NCI-H1105 treated with DMSO at 0.1 percent for 48 hours (cell line): ENCODE measurements around the gene PCDHA5.

Experiments used
- DNase-seq: peaks from one replicate; lab custom pipeline; 2025; lab: John Stamatoyannopoulos, UW

Gene PCDHA5

DNA sequence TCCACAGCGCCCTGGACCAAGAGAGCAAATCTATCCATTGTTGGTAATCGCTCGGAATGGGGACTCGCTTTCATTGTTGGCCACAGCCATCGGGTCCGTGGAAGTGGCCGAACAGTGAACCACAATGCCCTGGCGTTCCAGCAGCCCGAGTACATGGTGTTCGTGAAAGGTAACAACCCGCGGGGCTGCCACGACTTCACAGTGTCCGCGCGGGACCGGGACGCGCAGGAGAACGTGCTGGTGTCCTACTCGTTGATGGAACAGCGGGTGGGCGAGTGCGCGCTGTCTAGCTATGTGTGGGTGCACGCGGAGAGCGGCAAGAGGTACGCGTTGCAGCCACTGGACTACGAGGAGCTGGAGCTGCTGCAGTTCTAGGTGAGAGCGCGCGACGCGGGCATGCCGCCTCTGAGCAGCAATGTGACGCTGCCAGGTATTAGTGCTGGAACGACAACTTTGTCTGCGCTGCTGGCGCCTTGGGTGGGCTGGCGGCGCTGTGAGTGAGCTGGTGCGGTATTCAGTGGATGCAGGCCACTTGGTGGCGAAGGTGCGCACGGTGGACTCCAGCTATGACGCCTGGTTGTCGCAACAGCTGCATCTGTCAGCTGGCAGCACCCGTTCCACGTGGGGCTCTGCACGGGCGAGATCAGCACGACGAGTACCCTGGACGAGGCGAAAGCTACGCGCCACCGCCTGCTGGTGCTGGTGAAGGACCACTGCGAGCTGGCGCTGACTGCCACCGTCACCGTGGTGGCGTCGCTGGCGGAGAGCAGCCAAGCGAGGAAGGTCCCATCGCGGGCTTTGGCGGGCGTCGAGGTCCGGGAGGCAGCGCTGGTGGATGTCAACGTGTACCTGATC, 41.3 kb downstream of the PCDHA5 start:
- DNase-seq, result no peak

DNA sequence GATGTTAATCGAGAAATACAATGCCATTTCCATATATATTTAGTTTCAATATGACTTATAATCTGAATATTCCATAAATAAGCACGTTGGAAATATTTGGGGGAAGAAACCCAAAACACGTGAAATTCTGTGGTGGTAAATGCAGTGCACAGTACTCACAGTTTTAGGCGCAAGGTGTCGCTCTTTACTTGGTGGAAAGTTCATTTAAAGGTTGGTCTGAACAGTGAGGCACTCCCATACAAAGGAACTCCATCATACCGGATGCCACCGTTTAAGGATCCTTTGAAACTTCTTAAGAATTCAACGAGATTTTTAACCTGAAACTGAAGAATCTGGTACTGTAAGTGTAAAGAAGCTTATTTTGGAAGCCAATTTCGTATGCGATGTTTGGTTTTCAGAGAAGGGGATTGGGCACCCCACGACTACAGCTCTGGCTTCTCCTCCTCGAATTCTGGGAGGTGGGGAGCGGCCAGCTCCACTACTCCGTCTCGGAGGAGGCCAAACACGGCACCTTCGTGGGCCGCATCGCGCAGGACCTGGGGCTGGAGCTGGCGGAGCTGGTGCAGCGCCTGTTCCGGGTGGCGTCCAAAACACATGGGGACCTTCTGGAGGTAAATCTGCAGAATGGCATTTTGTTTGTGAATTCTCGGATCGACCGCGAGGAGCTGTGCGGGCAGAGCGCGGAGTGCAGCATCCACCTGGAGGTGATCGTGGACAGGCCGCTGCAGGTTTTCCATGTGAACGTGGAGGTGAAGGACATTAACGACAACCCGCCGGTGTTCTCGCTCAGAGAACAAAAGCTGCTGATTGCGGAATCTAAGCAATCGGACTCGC, 47.5 kb downstream of the PCDHA5 start, which contains the start of gene PCDHA11:
PCDHA11 (plus strand) TSS at position 237 of the 834 bp plus-strand sequence; CDS start at position 384, 147 bp downstream.
- no peak for DNase-seq

DNA sequence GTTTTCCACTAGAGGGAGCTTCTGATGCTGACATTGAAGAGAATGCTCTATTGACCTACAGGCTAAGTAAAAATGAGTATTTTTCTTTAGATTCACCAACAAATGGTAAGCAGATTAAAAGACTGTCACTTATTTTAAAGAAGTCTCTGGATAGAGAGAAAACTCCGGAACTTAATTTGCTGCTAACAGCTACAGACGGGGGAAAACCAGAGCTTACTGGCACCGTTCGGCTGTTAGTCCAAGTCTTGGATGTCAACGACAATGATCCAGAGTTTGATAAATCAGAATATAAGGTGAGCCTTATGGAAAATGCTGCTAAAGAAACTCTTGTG, 48.1 kb downstream of the PCDHA5 start:
- DNase-seq, result no peak

DNA sequence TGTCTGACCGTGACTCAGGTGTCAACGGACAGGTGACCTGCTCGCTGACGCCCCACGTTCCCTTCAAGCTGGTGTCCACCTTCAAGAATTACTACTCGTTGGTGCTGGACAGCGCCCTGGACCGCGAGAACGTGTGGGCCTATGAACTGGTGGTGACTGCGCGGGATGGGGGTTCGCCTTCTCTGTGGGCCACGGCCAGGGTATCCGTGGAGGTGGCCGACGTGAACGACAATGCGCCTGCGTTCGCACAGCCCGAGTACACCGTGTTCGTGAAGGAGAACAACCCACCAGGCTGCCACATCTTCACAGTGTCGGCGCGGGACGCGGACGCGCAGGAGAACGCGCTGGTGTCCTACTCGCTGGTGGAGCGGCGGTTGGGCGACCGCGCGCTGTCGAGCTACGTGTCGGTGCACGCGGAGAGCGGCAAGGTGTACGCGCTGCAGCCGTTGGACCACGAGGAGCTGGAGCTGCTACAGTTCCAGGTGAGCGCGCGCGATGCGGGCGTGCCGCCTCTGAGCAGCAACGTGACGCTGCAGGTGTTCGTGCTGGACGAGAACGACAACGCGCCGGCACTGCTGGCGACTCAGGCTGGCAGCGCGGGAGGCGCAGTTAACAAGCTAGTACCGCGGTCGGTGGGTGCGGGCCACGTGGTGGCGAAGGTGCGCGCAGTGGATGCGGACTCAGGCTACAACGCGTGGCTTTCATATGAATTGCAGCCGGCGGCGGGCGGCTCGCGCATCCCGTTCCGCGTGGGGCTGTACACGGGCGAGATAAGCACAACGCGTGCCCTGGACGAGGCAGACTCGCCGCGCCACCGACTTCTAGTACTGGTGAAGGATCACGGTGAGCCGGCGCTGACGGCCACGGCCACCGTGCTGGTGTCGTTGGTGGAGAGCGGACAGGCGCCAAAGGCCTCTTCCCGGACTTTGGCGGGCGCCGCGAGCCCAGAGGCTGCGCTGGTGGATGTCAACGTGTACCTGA, 49.1 kb downstream of the PCDHA5 start:
- DNase-seq, result no peak
